Left lung (tissue), 10 donors: ENCODE data around the gene ZSCAN5A. TPM values are rescaled to one million over a fixed set of nuclear protein-coding genes. Genes with fewer than 3 reads are reported as not detected.
A peak's percentile ranks its signal among the peaks of the same experiment; 100 is the strongest.
"Not testable (repeated sequence)": the region's sequence is repeated elsewhere in the genome, so short reads cannot be mapped to it uniquely, and the experiment has no call there.

Source experiments
- ATAC-seq: fragments of 200-7000 bp; cut with Tn5 transposase; one replicate; pipeline ENCODE4 v1.9.1; 2020; ENCODE audit warnings: moderate library complexity
- DNase-seq, 4 donors: peaks; one replicate each; pipeline ENCODE4 v3.0.0-alpha.2; 2013 to 2020
- H3K27ac ChIP-seq, 2 donors: fragments of 200-600 bp; sonication (generic) in 1 of 2; one replicate each; pipeline versions ENCODE4 v1.5.0 to v1.8.0; 2020 to 2021
- H3K27me3 ChIP-seq, 2 donors: fragments of 200-600 bp; sonication (generic) in 1 of 2; one replicate each; pipeline versions ENCODE4 v1.5.0 to v1.8.0; 2020 to 2021
- H3K36me3 ChIP-seq, 2 donors: fragments of 200-600 bp; sonication (generic) in 1 of 2; one replicate each; pipeline versions ENCODE4 v1.5.0 to v1.8.0; 2020 to 2021
- H3K4me1 ChIP-seq, 2 donors: fragments of 200-600 bp; one replicate each; pipeline ENCODE4 v1.8.0; 2021
- H3K4me3 ChIP-seq, 2 donors: fragments of 200-600 bp; sonication (generic) in 1 of 2; one replicate each; pipeline versions ENCODE4 v1.5.0 to v1.8.0; 2020 to 2021; ENCODE audit warnings: mild to moderate bottlenecking in 1 of 2
- H3K9me3 ChIP-seq, 2 donors: fragments of 200-600 bp; sonication (generic) in 1 of 2; one replicate each; pipeline versions ENCODE4 v1.5.0 to v1.8.0; 2020 to 2021
- intact Hi-C, 2 donors: fragments of 100-400 bp; cut with DNase I; formaldehyde crosslinking; loops; one replicate each; pipeline versions ENCODE4 v1.11.2 to v1.14.2; 2022
- polyA plus RNA-seq, 6 donors: library from polyadenylated mRNA; unstranded; fragments of 120-200 nt; gene quantifications; one replicate each; pipeline ENCODE4 v1.2.1, GENCODE V29; 2013; ENCODE audit not compliant: insufficient read length in 6 of 6
- total RNA-seq, 2 donors: library from RNA; stranded (reverse); fragmentation: NEBNext Ultra II Directional; extraction: Animal tissue kit (Norgen Biotek cat#: 25700); gene quantifications; one replicate each; pipeline ENCODE4 v1.2.1, GENCODE V29; 2021
- TF ChIP-seq, protein P1 (sequence below), 2 donors: fragments of 200-600 bp; sonication (generic) in 1 of 2; IDR thresholded peaks; one replicate each; pipeline versions ENCODE4 v1.5.0 to v1.8.0; 2021; ENCODE audit warnings: antibody characterized with exemption in 2 of 2
- donor health status: DM: no; HTN: yes; CAD: no.
- donor health status: DM: no; HTN: no; CAD: no.

The ZSCAN5A gene
- total and polyA plus RNA-seq, 8 donors, result 6.8 to 21.8 (median 16.9) TPM

DNA sequence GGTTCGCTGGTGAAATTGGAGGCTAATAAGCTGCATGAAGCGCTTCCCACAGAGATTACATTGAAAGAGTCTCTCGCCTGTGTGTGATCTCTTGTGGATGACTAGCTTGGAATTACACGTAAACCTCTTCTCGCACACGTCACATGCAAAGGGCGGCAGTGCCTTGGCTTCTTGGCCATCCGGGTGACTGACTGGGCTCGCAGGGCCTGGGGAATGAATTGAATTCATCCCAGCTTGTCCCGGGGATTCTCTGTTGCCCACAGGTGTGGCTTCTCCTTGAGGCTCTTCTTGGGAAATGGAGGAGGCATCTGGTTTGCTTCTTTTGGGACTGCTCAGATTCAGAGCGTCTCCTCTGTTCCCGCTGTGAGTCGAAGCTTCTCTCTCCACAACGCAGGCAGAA is 92.8 kb downstream of the ZSCAN5A start:
- TF ChIP-seq, protein P1, sequence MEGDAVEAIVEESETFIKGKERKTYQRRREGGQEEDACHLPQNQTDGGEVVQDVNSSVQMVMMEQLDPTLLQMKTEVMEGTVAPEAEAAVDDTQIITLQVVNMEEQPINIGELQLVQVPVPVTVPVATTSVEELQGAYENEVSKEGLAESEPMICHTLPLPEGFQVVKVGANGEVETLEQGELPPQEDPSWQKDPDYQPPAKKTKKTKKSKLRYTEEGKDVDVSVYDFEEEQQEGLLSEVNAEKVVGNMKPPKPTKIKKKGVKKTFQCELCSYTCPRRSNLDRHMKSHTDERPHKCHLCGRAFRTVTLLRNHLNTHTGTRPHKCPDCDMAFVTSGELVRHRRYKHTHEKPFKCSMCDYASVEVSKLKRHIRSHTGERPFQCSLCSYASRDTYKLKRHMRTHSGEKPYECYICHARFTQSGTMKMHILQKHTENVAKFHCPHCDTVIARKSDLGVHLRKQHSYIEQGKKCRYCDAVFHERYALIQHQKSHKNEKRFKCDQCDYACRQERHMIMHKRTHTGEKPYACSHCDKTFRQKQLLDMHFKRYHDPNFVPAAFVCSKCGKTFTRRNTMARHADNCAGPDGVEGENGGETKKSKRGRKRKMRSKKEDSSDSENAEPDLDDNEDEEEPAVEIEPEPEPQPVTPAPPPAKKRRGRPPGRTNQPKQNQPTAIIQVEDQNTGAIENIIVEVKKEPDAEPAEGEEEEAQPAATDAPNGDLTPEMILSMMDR (IDR thresholded peaks at IDR 0.05), result no peak
- intact Hi-C loops, result no loop called here
- Histone ChIP-seq H3K4me3 (no peak overlapping the region), H3K9me3 (no peaks in the 10 kb centered on the region), H3K4me1 (peaks cover 6 to 10% of the 10 kb centered on the region in 2 donors), H3K27me3 (peaks cover 0 to 20% of the 10 kb centered on the region in 2 donors), H3K27ac (no peak overlapping the region), H3K36me3 (peaks cover 0 to 25% of the 10 kb centered on the region in 2 donors)
- no peak for DNase-seq
- ATAC-seq, result no peak

DNA sequence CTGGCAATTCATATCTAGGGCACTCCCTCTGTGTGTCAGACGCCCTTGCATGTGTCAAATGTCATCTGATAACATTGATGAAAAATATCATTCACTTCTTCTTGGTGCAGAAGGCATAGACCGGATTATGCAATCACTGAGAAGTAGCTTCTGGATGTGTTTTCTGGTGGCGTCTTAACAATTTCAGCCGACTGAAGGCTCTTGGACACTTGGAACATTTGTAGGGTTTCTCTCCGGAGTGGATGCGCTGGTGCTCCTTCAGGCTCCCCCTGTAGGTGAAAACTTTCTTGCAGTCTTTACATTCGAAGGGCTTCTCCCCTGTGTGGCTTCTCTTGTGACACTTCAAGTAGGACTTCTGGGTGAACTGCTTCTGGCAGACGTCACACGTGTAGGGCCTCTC is 93.2 kb downstream of the ZSCAN5A start:
- H3K9me3 ChIP-seq, H3K27ac ChIP-seq, intact Hi-C loops, H3K4me3 ChIP-seq: not testable (repeated sequence)
- peak; percentile 36 for ATAC-seq
- DNase-seq, result peak in 1 of 4 donors; percentile 18
- H3K36me3 ChIP-seq, result peaks cover 0 to 25% of the 10 kb centered on the region in 2 donors
- H3K4me1 ChIP-seq, result peaks cover 6 to 10% of the 10 kb centered on the region in 2 donors
- peaks cover 0 to 24% of the 10 kb centered on the region in 2 donors for H3K27me3 ChIP-seq

DNA sequence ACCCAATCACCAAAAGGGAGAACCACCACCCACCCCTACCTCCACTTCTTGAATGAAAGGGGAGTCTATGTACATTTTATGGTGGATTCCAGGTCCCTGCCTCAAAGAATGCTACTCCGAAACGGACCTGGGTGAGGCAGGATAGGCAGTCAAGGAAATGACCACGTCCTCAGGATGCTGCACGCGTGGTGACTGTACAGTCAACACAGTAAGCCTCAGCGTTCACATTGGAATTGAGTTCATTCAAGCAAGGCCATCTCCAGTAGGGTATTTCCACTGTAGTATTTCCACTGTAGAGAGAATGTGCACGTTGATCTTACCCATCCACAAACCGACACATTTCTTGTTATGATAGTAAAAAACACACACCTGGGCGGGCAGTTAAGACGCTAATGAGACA is 95.7 kb downstream of the ZSCAN5A start:
- intact Hi-C loops, result no loop called here
- H3K27me3 ChIP-seq, result peaks cover 0 to 48% of the 10 kb centered on the region in 2 donors
- H3K27ac ChIP-seq, result no peak overlapping the region
- ATAC-seq (no peak), DNase-seq (no peak)
- H3K36me3 ChIP-seq, result peaks cover 0 to 25% of the 10 kb centered on the region in 2 donors
- TF ChIP-seq, protein P1 (IDR thresholded peaks at IDR 0.05), result no peak
- H3K4me1 ChIP-seq, result peaks cover 6 to 10% of the 10 kb centered on the region in 2 donors
- H3K9me3 ChIP-seq, result no peaks in the 10 kb centered on the region
- H3K4me3 ChIP-seq, result no peak overlapping the region

DNA sequence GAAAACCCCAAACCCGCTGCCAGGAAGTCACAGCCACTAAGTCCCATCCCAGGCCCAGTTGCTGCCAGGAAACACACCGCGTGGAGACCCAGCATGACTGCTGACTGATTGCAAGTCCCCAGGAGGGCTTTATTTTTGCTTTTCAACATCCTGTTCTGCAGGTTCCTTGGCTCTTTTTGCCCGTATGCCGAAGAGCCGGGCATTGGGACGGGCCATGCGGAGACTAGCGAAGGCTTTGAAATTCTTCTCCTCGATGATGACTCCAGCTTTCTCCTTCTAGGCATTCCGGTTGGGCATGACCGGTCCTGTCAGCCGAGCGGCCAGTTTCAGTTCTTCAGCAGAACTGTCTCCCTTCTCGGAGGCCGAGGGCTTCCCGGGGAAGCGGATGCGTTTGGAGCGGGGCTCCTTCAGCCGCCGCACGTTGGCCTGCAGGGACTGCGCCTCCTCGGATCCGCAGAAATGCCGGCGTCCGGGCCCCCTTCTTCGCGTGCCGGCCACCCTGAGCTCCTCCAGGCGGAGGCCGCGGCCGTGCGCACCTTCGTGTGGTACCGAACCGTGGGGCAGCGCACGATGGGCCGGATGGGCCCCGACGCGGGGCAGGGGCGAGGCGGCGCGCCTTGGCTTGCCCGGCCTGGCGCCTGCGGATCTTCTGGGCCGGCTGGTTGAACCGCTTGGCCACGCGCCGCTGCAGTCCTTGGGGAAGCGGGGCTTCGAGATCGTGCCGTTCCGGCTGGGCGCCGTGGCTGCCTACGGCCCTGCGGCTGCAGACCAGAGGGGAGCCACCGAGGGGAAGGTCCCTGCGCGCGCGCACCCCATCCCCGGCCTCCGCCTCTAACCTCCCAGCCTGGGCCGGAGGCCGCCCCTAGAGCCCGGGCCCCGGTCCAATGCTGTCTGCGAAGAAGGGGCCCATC is 97.3 kb downstream of the ZSCAN5A start:
- Histone ChIP-seq H3K36me3 (peaks cover 0 to 12% of the 10 kb centered on the region in 2 donors), H3K4me1 (peaks cover 6 to 10% of the 10 kb centered on the region in 2 donors), H3K9me3 (no peaks in the 10 kb centered on the region), H3K27me3 (peaks cover 0 to 61% of the 10 kb centered on the region in 2 donors), H3K27ac (no peak overlapping the region), H3K4me3 (peak overlapping the region; percentile 14 to 26)
- intact Hi-C loops, result no loop called here
- ATAC-seq (peak; percentile 19), DNase-seq (peak in 2 of 4 donors; percentile 13 to 16)
- TF ChIP-seq, protein P1 (IDR thresholded peaks at IDR 0.05), result no peak

DNA sequence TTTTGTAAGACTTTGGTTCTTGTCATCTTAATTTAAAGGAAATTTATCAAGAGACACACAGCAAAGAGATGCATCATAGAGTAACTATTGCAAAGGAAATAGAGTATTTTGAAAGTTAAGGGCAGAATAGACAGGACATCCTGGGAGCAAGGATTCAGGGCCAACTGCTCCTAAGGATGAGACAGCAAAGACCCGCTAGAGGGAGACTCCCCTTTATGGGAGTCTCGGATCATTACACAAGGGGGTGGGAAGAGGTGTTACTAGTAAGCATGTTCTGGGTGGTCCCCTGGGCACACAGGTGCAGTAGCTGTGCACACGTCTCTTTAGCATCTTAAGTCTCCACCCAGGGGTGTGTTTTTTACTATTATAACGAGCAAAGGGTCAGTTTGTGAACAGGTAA is 102.9 kb downstream of the ZSCAN5A start:
- Histone ChIP-seq H3K36me3 (no peaks in the 10 kb centered on the region), H3K27ac (no peak overlapping the region), H3K4me1 (no peaks in the 10 kb centered on the region), H3K27me3 (peaks cover 0 to 39% of the 10 kb centered on the region in 2 donors), H3K9me3 (no peaks in the 10 kb centered on the region), H3K4me3 (no peak overlapping the region)
- ATAC-seq, result no peak
- TF ChIP-seq, protein P1 (IDR thresholded peaks at IDR 0.05), result no peak
- DNase-seq, result no peak
- intact Hi-C loops, result no loop called here

DNA sequence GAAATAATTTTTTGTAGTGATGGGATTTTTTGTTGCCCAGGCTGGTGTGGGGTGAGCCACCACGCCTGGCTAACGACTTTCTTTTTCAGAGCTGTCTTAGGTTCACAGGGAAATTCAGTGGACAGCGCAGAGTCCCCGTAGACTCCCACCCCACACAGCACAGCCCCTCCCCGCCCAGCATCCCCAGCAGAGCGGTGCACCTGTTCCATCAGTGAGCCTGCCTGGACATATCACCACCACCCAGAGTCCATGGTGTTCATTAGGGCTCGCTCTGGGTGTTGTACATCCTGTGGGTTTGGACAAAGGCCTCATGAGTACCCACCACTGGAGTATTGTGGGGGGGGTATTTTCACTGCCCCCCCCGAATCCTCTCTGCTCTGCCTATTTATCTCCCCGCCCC is 104.6 kb downstream of the ZSCAN5A start:
- ATAC-seq, H3K4me1 ChIP-seq, DNase-seq, H3K36me3 ChIP-seq, intact Hi-C loops, H3K4me3 ChIP-seq, H3K9me3 ChIP-seq, H3K27ac ChIP-seq: not testable (repeated sequence)
- H3K27me3 ChIP-seq, result peaks cover 0 to 22% of the 10 kb centered on the region in 2 donors
